Stimulated activated CD8-positive, alpha-beta memory T cell treated with anti-CD3 and anti-CD28 coated beads, Interleukin-7, amount 100 ng/mL, for 4 hours (primary cell): ENCODE measurements around the gene PPP1R9B.

Experiments used
- DNase-seq, 2 donors: peaks; one replicate each; pipeline ENCODE4 v3.0.0-alpha.2; 2020; ENCODE audit warnings: low read depth in 2 of 2

The PPP1R9B gene

GRCh38 chr17:50187751-50188530 lies 37.5 kb upstream of the PPP1R9B start:
- no peak for DNase-seq

GRCh38 chr17:50187394-50187725 lies 36.9 kb upstream of the PPP1R9B start:
- DNase-seq: no peak

GRCh38 chr17:50186661-50187393 lies 36.4 kb upstream of the PPP1R9B start:
- no peak for DNase-seq

- no peak for DNase-seq
Observed at GRCh38 chr17:50185631-50186471, 35.4 kb upstream of the PPP1R9B start.

- DNase-seq: no peak
Observed at GRCh38 chr17:50184611-50185398, 34.3 kb upstream of the PPP1R9B start.

- DNase-seq: no peak
Observed at GRCh38 chr17:50184064-50184463, 33.6 kb upstream of the PPP1R9B start.

GRCh38 chr17:50183421-50183994 lies 33.0 kb upstream of the PPP1R9B start:
- DNase-seq: no peak

GRCh38 chr17:50182783-50183420 lies 32.4 kb upstream of the PPP1R9B start:
- DNase-seq: no peak

- no peak for DNase-seq
Observed at GRCh38 chr17:50181591-50182560, 31.4 kb upstream of the PPP1R9B start.

GRCh38 chr17:50181144-50181543 lies 30.7 kb upstream of the PPP1R9B start:
- DNase-seq: no peak

- no peak for DNase-seq
Observed at GRCh38 chr17:50180620-50181019, 30.1 kb upstream of the PPP1R9B start.

- no peak for DNase-seq
Observed at GRCh38 chr17:50180111-50180510, 29.6 kb upstream of the PPP1R9B start.

- DNase-seq: peak in 1 of 2 donors; percentile 30
Observed at GRCh38 chr17:50177983-50178834, 27.7 kb upstream of the PPP1R9B start.

GRCh38 chr17:50177476-50177875 lies 27.0 kb upstream of the PPP1R9B start:
- no peak for DNase-seq

- DNase-seq: no peak
Observed at GRCh38 chr17:50176559-50177357, 26.3 kb upstream of the PPP1R9B start.

GRCh38 chr17:50175035-50175807 lies 24.7 kb upstream of the PPP1R9B start:
- no peak for DNase-seq

GRCh38 chr17:50174444-50174843 lies 24.0 kb upstream of the PPP1R9B start:
- DNase-seq: no peak
